ENCODE results near the gene RBM33. TPM values are rescaled to one million over a fixed set of nuclear protein-coding genes. Genes with fewer than 3 reads are reported as not detected.
"Not testable (repeated sequence)": the region's sequence is repeated elsewhere in the genome, so short reads cannot be mapped to it uniquely, and the experiment has no call there.

RBM33 gene
- total RNA-seq, 1 experiment from 2014 or later: 19.7 TPM

- not testable (repeated sequence) for DNase-seq (ENCODE audit: low read depth)
Measured at GRCh38 chr7:155686620-155687324, 42.3 kb downstream of the RBM33 start.

DNA sequence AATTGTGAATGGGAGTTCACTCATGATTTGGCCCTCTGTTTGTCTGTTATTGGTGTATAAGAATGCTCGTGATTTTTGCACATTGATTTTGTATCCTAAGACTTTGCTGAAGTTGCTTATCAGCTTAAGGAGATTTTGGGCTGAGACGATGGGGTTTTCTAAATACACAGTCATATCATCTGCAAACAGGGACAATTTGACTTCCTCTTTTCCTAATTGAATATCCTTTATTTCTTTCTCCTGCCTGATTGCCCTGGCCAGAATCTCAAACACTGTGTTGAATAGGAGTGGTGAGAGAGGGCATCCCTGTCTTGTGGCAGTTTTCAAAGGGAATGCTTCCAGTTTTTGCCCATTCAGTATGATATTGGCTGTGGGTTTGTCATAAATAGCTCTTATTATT lies 43.8 kb downstream of the RBM33 start:
- not testable (repeated sequence) for DNase-seq (ENCODE audit: low read depth)

GRCh38 chr7:155690655-155691054 lies 46.2 kb downstream of the RBM33 start:
- not testable (repeated sequence) for DNase-seq (ENCODE audit: low read depth)

- no peak for DNase-seq (ENCODE audit: low read depth)
Measured at GRCh38 chr7:155692317-155692716, 47.9 kb downstream of the RBM33 start.

DNA sequence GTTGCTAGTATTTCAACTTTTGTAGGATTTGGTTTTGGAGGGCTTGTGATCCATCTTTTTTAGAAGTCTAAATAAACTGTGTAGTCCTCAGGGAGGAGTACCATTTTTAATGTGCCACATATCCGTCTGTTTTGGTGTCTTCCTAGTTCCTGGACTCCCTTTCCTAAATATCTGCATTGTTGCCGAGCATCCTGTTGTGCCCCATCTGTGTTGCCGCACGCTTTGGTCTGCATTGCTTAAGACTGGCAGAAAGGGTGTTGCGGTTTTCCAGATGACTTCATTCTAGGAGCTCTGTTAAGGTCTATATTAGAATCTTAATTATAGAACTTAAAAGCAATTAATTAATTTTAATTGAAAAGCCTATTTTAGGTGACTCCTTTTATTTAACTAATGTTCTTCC lies 49.4 kb downstream of the RBM33 start:
- no peak for DNase-seq (ENCODE audit: low read depth)

GRCh38 chr7:155694851-155695250 lies 50.4 kb downstream of the RBM33 start:
- DNase-seq (ENCODE audit: low read depth): peak; percentile 25

- DNase-seq (ENCODE audit: low read depth): no peak
Measured at GRCh38 chr7:155696747-155697146, 52.3 kb downstream of the RBM33 start.

- DNase-seq (ENCODE audit: low read depth): no peak
Measured at GRCh38 chr7:155698633-155699032, 54.2 kb downstream of the RBM33 start.

GRCh38 chr7:155699180-155699579 lies 54.7 kb downstream of the RBM33 start:
- no peak for DNase-seq (ENCODE audit: low read depth)

- no peak for DNase-seq (ENCODE audit: low read depth)
Measured at GRCh38 chr7:155700847-155701246, 56.4 kb downstream of the RBM33 start.

DNA sequence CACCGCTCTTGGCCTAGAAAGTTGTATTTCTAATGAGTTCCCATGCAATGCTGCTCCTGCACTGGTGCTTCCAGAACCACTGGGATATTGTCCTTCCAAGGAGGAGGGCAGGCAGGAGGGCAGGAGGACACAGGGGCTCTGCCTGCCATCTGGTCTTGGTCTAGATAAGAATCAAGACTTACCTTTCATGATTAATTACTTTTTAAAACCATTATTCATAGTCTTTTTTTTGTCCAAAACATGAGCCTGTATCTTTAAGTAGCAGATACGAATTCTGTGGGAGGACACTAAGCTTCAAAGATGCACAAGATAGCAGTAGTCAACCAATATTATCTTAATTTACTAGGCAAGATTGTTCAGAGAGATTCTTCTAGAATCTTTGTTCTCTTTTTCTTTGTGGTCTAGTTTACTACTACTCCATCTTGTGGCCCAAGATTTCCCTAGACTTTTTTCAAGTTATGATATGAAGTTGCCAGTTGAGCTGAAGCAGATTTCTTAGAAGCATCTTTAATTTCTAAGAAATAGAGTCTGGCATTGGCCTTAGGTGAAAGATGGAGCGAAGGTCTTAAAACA lies 57.6 kb downstream of the RBM33 start:
- no peak for DNase-seq (ENCODE audit: low read depth)

GRCh38 chr7:155702616-155703015 lies 58.2 kb downstream of the RBM33 start:
- peak; percentile 71 for DNase-seq (ENCODE audit: low read depth)

- no peak for DNase-seq (ENCODE audit: low read depth)
Measured at GRCh38 chr7:155705623-155706360, 61.3 kb downstream of the RBM33 start.

DNA sequence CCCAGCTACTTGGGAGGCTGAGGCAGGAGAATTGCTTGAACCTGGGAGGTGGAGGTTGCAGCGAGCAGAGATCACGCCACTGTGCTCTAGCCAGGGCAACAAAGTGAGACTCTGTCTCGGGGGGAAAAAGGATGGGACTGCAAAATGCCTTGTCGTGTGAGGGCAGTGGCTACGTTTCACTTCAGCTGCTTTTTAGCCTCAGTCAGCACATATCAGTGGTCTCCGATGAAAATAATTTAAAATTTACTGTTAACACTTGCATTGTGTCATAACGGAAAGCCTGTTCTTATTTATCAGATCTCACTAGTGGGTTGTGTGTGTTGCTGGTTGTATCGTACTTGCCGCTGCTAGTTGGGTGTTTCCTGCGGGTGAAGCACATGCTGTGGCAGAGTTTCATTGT lies 61.9 kb downstream of the RBM33 start:
- DNase-seq (ENCODE audit: low read depth): no peak

- no peak for DNase-seq (ENCODE audit: low read depth)
Measured at GRCh38 chr7:155709453-155709852, 65.0 kb downstream of the RBM33 start.

GRCh38 chr7:155710031-155710430 lies 65.6 kb downstream of the RBM33 start:
- no peak for DNase-seq (ENCODE audit: low read depth)

DNA sequence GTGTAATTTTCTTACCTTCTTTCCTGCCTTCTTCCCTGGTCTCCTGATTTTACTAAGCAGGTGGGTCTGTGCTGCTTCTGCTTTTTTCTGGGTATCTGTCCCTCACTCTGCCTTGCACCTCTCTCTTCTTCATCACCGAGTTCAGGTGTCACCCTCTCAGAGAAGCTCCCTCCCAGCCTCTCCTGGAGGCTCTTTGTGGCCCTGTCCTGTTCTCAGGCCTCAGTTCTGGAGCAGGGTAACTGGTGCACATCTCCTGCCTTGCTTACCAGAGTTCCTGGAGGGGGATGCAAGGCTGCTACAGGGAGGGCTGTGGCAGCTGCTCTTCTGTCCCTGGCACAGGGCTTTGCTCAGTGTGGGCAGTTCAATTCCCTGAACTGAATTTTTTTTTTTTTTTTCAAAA lies 66.1 kb downstream of the RBM33 start:
- DNase-seq (ENCODE audit: low read depth): no peak

- DNase-seq (ENCODE audit: low read depth): no peak
Measured at GRCh38 chr7:155711081-155711480, 66.6 kb downstream of the RBM33 start.

DNA sequence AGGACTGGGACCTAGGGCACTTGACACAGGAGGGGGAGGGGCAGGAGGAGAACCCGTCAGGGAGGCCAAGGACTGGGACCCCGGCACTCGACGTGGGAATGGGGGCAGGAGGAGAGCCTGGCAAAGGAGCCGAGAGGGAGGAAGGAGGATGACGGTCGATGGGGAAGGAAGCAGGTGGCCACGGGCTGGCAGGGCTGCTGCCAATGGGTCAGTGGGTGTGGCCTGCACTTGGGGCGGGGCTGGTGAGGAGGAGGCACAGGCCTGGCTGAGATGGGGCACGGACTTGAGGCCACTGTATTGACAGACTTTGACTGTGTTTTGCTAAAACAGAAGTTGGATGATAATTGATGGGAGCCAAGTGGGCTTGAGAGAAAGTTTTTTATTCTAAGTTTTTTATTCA lies 68.9 kb downstream of the RBM33 start:
- DNase-seq (ENCODE audit: low read depth): no peak

DNA sequence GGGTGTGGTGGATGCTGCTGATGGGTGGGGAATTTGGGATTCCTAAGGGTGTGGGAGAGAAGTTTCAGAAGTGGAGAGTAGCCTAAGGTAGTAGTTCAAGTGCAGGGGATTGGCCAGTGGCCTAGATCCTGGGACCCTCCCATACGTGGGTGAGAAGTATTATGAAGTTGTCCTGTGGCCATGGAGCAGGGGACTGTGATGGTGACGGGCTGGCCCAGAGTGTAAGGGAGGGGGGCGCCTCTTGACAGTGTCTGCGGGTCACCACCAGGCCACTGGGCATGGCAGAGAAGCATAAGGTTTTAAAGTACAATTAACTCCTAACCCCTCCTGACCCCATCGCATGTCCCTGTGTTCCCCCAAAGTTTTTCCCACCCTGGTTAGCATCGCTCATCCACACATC lies 70.2 kb downstream of the RBM33 start:
- DNase-seq (ENCODE audit: low read depth): no peak

GRCh38 chr7:155715111-155715805 lies 70.8 kb downstream of the RBM33 start:
- DNase-seq (ENCODE audit: low read depth): no peak
